Right lobe of liver (tissue), 4 donors: ENCODE measurements around the gene RAB21.

Experiments
- POLR2A ChIP-seq: fragments of 450-650 bp; IDR thresholded peaks from one replicate; pipeline ENCODE4 v1.6.1; 2017; ENCODE audit warnings: antibody characterized with exemption, mild to moderate bottlenecking
- TF ChIP-seq, protein P1 (sequence below), 4 donors: fragments of 200-600 bp in 3 of 4; fragments of 450-650 bp in 1 of 4; IDR thresholded peaks; one replicate each; pipeline versions ENCODE4 v1.5.1 to v1.8.0; 2016 to 2022; ENCODE audit warnings: antibody characterized with exemption in 4 of 4, mild to moderate bottlenecking in 2 of 4
- donor health status: DM: no; HTN: no; CAD: no.
- donor health status: DM: no; HTN: no; CAD: no.
- donor health status: DM: no; HTN: yes; CAD: no.

DNA sequence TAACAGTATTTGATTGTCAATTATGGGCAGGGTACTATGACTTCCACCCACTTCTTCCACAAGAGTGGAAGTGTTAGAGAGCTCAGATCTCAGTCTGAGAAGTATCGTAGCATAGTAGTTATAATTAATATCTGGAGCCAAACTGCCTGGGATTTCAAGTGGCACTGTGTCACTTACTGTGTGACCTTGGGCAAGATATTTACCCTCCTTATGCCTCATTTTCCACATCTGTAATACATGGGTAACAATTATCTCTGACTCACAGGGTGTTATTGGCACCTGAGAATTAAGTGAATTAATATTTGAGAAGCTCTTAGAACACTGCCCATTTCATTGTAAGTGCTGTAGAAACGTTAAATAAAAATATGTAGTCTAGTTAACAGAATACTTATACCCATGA, 11.5 kb downstream of the RAB21 start:
- TF ChIP-seq, protein P1, sequence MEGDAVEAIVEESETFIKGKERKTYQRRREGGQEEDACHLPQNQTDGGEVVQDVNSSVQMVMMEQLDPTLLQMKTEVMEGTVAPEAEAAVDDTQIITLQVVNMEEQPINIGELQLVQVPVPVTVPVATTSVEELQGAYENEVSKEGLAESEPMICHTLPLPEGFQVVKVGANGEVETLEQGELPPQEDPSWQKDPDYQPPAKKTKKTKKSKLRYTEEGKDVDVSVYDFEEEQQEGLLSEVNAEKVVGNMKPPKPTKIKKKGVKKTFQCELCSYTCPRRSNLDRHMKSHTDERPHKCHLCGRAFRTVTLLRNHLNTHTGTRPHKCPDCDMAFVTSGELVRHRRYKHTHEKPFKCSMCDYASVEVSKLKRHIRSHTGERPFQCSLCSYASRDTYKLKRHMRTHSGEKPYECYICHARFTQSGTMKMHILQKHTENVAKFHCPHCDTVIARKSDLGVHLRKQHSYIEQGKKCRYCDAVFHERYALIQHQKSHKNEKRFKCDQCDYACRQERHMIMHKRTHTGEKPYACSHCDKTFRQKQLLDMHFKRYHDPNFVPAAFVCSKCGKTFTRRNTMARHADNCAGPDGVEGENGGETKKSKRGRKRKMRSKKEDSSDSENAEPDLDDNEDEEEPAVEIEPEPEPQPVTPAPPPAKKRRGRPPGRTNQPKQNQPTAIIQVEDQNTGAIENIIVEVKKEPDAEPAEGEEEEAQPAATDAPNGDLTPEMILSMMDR (IDR thresholded peaks at IDR 0.05): no peak
- TF ChIP-seq POLR2A: no peak
